HG03103 (cell line): ENCODE results near the gene OTOG.

Experiments used
- ATAC-seq: cut with Tn5 transposase; IDR thresholded peaks from one replicate; pipeline ENCODE4 v1.9.1; 2021; ENCODE audit warnings: low read depth; ENCODE audit not compliant: unreplicated experiment

The OTOG gene

DNA sequence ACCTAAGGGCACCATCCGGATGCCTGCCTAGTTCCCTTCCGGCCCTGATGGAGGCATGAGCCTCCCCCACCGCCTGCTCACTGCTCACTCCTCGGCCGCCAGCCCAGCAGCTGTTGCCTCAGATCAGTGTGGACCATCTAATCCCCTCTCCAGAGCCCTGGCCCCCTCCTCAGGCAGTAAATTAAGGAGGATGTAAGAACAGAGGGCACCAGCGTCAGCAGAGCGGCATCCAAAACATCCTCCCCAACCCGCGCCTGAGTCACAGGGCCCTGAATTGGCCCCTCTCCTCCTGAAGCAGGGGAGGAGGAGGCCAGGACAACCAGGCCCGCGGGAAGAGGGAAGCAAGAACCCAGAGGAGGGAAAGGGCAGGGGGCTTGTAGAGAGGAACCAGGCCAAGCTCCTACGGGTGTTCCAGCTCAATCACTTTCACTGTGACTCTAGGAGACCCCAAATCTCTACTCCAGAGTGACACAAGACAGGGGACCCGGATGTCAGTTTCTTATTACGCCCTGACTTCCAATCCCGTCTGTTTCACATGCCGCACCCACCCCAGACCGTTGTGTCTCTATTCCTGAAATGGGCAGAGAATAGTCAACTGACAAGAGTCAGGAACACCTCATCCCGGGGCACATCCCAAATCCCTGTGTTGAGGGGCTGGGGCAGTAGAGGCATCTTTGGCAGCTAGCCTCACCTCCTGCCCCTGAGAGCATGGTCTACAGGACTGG lies 141.0 kb downstream of the OTOG start:
- ATAC-seq, result no peak

DNA sequence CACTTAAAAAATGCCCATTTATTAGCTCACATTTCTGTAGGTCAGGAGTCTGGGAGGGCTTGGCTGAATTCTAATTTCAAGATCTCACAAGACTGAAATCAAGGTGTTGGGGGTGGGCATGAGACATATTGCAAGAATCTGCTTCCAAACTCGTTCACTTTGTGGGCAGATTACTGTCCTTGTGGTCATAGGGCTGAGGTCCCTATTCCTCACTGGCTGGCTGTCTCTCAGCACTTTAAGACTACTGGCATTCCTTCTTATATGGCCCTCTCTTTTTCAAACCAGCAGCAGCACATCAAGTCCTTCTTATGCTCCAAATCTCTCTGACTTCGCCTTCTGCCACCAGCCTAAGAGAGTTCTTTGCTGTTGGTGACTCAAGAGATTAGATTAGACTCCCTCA lies 144.5 kb downstream of the OTOG start:
- no peak for ATAC-seq

DNA sequence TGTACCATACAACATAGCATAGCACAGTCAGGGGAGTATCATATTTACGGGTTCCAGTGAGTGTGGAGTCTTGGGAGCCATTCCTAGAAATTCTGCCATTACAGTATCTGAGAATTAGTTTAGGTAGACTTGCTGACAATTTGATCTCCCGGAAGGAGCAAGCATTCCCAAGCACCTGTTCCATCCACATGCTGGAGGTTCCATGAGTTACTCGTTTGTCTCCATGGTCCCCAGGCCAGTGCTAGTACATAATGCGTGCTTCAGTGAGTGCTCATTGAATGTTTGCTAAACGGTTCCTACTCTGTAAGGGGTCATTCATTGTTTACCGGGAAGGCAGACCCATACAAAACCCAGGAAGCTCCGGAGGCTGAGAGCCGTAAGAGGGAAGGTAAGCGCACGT lies 144.9 kb downstream of the OTOG start:
- ATAC-seq, result no peak

DNA sequence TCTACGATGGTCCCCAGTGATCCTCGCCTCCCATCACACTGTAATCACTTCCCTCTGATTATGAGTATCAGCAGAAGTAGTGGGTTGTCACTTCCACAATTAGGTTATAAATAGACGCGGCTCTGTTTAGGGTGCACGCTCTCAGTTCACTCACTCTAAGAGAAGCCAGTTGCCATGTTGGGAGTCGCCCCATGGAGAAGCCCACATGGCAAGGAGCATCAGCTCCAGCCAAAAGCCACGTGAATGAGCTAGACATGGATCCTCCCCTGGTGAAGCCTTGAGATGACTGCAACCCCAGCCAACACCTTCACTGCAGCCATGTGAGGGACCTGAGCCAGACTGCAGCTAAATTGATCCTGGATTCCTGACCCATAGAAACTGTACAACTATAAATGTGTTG lies 145.9 kb downstream of the OTOG start:
- ATAC-seq, result no peak

DNA sequence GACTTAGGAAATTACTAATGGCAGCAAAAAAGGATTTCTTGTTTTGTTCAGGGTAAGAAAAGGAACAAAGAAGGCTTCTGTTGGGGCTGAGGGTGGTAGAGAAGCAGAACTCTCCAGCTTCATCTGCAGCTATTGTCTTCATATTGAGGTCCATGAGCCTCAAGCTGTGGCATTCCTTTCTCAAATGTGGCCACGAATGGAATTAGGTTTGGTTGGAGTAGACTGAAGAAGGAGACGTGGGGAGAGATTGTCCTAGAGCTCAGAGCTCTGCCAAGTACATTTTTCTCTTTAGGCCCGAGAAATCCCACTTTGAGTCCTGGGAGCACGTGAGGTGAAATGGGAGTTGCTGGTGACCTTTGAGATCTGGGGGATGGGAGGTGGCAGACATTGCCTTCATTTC lies 146.5 kb downstream of the OTOG start:
- no peak for ATAC-seq

DNA sequence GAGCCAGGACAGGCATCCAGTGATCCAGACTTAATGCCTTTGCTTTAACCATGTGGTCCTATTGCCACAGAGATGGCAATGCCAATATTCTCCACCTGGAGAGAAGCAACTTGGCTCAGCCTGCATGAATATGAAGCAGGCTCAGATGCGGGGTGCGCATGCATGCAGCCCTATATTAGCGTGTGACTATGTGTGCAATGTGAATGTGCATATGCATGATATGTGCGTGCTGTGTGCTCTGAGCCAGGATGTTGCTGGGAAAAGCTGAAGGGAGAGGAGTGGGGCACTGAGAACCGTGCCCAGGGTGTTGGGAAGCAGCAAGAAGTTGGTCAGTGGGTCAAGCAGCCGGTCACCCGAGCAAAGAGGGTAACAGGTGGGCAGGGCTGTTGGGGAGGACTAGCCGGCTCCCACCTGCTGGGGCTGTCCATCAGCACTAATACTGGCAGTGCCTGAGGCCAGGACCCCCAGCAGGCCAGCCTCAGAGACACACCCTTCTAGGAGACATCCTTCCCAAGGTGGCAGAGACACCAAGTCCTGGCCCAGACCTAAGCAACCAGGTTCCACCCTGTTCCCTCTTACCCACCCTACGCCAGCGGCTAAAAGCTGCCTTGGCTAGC lies 147.5 kb downstream of the OTOG start:
- no peak for ATAC-seq

DNA sequence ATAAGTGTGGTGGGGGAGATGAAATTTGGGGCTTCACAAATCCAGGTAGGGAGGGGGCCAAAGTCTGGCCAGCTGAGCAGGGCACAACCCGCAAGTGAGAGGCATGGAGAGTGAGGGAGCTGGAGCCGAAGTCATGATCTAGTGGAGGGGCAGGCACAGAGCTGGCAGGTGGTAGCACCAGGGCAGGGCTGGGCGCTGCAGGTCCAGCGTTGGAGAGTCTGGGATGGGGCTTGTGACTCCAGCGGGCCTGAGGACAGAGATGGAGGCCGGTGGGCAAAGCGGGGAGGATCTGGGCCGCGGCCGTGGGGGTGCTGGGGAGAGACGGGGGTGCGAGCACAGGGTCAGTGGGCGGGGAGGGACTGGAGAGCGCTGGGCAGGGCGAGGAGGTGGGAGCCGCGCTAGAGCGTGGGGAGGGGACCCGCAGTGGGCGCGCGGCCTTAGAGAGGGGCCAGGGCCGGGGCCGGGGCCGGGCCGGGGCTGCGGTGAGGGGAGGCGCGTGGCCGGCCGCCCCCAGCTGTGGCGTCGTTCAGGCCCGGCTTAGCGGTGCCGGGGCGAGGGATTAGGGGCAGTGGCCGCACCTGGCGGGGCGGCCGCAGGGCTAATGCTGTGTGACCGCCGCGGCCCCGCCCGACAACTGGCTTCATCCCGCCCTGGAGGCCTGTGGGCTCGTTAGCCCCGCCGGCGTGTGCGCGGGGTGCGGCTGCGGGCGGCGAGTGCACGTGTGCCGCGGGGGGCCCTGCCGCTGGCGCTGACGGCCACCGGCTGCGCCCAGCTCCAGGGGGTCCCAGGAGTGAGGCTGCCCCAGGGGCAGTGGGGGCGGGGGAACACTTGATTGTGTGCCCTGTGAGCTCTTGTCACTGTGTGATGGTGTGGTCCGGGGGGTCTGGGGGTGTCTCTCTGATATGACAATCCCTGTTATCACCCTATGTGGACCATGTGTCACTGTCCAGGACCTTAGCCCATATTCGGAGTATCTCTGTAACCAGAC lies 148.7 kb downstream of the OTOG start:
- no peak for ATAC-seq

DNA sequence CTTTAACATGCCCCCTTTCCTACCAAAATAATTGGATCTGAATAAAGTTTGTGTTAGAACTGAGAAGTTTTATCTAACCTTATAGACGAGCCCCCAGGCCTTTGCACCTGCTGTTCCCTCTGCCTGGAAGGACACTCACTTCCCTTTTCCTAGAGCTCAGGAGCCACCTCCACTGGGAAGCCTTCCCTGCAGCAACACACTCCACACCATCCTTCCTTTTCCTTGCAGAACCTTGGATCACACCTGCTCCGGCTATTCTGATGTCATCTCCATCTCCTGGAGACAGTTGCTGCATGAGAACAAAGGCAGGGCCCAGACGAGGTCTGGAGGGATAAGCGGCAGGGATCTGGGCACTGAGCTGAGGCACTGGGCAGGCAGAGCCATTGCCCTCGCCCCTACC lies 149.7 kb downstream of the OTOG start:
- ATAC-seq, result no peak
